Spinal cord (tissue), 10 donors: Measurements from ENCODE around the gene IPCEF1. TPM values are rescaled to one million over a fixed set of nuclear protein-coding genes. Genes with fewer than 3 reads are reported as not detected.

Experiments
- DNase-seq, 6 donors: peaks; one replicate each; pipeline versions ENCODE4 v3.0.0 to v3.0.0-alpha.2; 2013 to 2015; ENCODE audit warnings: low spot score in 6 of 6, low read depth in 4 of 6
- H3K27ac ChIP-seq: one replicate; pipeline ENCODE4 v1.5.1; 2013; ENCODE audit warnings: low read depth, low read length, control low read depth
- H3K27me3 ChIP-seq: one replicate; pipeline ENCODE4 v1.6.1; 2013; ENCODE audit warnings: low read length; ENCODE audit not compliant: control insufficient read depth, insufficient read depth
- H3K36me3 ChIP-seq: one replicate; pipeline ENCODE4 v1.6.1; 2013; ENCODE audit warnings: low read length; ENCODE audit not compliant: control insufficient read depth, insufficient read depth
- H3K4me1 ChIP-seq: one replicate; pipeline ENCODE4 v1.6.1; 2013; ENCODE audit warnings: low read length; ENCODE audit not compliant: control insufficient read depth, insufficient read depth
- H3K4me3 ChIP-seq: one replicate; pipeline ENCODE4 v1.5.1; 2013; ENCODE audit warnings: low read depth, low read length, control low read depth
- H3K9me3 ChIP-seq: one replicate; pipeline ENCODE4 v1.6.1; 2013; ENCODE audit warnings: low read length; ENCODE audit not compliant: control insufficient read depth, insufficient read depth
- WGBS: methylation state at CpG from one replicate; pipeline ENCODE4 v1.1.5; 2013; ENCODE audit warnings: missing lambda C conversion rate; ENCODE audit not compliant: insufficient coverage; 5-methylcytosine and 5-hydroxymethylcytosine counted together
- polyA plus RNA-seq, 2 donors: library from polyadenylated mRNA; unstranded; fragments of 120-200 nt; gene quantifications; one replicate each; pipeline ENCODE4 v1.2.1, GENCODE V29; 2013; ENCODE audit not compliant: insufficient read length in 2 of 2
- total RNA-seq, 2 donors: library from RNA; depleted of rRNA in 1 of 2; stranded (reverse); fragments of 120-200 nt in 1 of 2; fragments of >200 nt in 1 of 2; gene quantifications; one replicate each; pipeline versions ENCODE4 v1.2.3 to v1.2.4, GENCODE V29; 2013 to 2014
- donor health status: healthy.

The IPCEF1 gene
- total and polyA plus RNA-seq, 4 donors = 5.4 to 11.8 (median 8.2) TPM

- Histone ChIP-seq H3K27ac (no peak overlapping the region), H3K4me3 (no peak overlapping the region), H3K27me3 (no peaks in the 10 kb centered on the region), H3K9me3 (no peaks in the 10 kb centered on the region), H3K4me1 (peaks cover 10% of the 10 kb centered on the region), H3K36me3 (no peaks in the 10 kb centered on the region)
- DNase-seq = no peak
- WGBS = 60% methylated on average over 1 of the region's 4 CpGs
Measured at GRCh38 chr6:154359679-154360078, 3.1 kb upstream of the IPCEF1 start.

GRCh38 chr6:154359161-154359574 lies 2.6 kb upstream of the IPCEF1 start:
- H3K4me1 ChIP-seq = peaks cover 10% of the 10 kb centered on the region
- H3K9me3 ChIP-seq = no peaks in the 10 kb centered on the region
- 19% methylated on average over 5 of the region's 10 CpGs for WGBS
- no peaks in the 10 kb centered on the region for H3K36me3 ChIP-seq
- peak overlapping the region; percentile 76 for H3K27ac ChIP-seq
- DNase-seq = peak in 3 of 6 donors; percentile 19 to 94 (median 85)
- no peaks in the 10 kb centered on the region for H3K27me3 ChIP-seq
- H3K4me3 ChIP-seq = no peak overlapping the region

- Histone ChIP-seq H3K9me3 (no peaks in the 10 kb centered on the region), H3K27me3 (no peaks in the 10 kb centered on the region), H3K4me3 (no peak overlapping the region), H3K4me1 (peaks cover 10% of the 10 kb centered on the region), H3K36me3 (no peaks in the 10 kb centered on the region), H3K27ac (no peak overlapping the region)
- 86% methylated on average over 3 of the region's 5 CpGs for WGBS
- no peak for DNase-seq
Measured at GRCh38 chr6:154358019-154358545, 1.5 kb upstream of the IPCEF1 start.

- H3K4me3 ChIP-seq = no peak overlapping the region
Measured at GRCh38 chr6:154356113-154356512, 490 bp downstream of the IPCEF1 start.

GRCh38 chr6:154354265-154354777 lies 2.3 kb downstream of the IPCEF1 start:
- no peak overlapping the region for H3K27ac ChIP-seq
- 92% methylated on average over 8 of the region's 8 CpGs for WGBS
- no peak overlapping the region for H3K4me3 ChIP-seq

More at GRCh38 chr6:154356113-154356512, 490 bp downstream of the IPCEF1 start:
- H3K4me1 ChIP-seq = peaks cover 10% of the 10 kb centered on the region
- H3K27ac ChIP-seq = no peak overlapping the region
- DNase-seq = no peak
- H3K9me3 ChIP-seq = no peaks in the 10 kb centered on the region
- WGBS = 68% methylated on average over 2 of the region's 2 CpGs
- no peaks in the 10 kb centered on the region for H3K27me3 ChIP-seq
- no peaks in the 10 kb centered on the region for H3K36me3 ChIP-seq

GRCh38 chr6:154353626-154354025 lies 3.0 kb downstream of the IPCEF1 start:
- Histone ChIP-seq H3K4me3 (no peak overlapping the region), H3K27me3 (no peaks in the 10 kb centered on the region), H3K9me3 (no peaks in the 10 kb centered on the region), H3K27ac (no peak overlapping the region), H3K36me3 (no peaks in the 10 kb centered on the region), H3K4me1 (no peaks in the 10 kb centered on the region)
- DNase-seq = no peak
- no CpG with 5 or more reads among the region's 1 CpG for WGBS

More at GRCh38 chr6:154354265-154354777, 2.3 kb downstream of the IPCEF1 start:
- H3K4me1 ChIP-seq = peaks cover 6% of the 10 kb centered on the region
- H3K27me3 ChIP-seq = no peaks in the 10 kb centered on the region
- no peaks in the 10 kb centered on the region for H3K9me3 ChIP-seq
- DNase-seq = no peak
- H3K36me3 ChIP-seq = no peaks in the 10 kb centered on the region

- DNase-seq = no peak
- no peaks in the 10 kb centered on the region for H3K4me1 ChIP-seq
- no peaks in the 10 kb centered on the region for H3K27me3 ChIP-seq
- H3K4me3 ChIP-seq = no peak overlapping the region
- no peaks in the 10 kb centered on the region for H3K36me3 ChIP-seq
- WGBS = 93% methylated on average over 8 of the region's 15 CpGs
- H3K9me3 ChIP-seq = no peaks in the 10 kb centered on the region
- H3K27ac ChIP-seq = no peak overlapping the region
Measured at GRCh38 chr6:154352898-154353585, 3.6 kb downstream of the IPCEF1 start.

GRCh38 chr6:154350293-154350692 lies 6.3 kb downstream of the IPCEF1 start:
- no peak for DNase-seq

GRCh38 chr6:154347981-154348380 lies 8.6 kb downstream of the IPCEF1 start:
- 100% methylated on average over 3 of the region's 6 CpGs for WGBS
- H3K9me3 ChIP-seq = no peaks in the 10 kb centered on the region
- no peak overlapping the region for H3K27ac ChIP-seq
- H3K4me1 ChIP-seq = peaks cover 4% of the 10 kb centered on the region
- no peaks in the 10 kb centered on the region for H3K27me3 ChIP-seq
- DNase-seq = no peak
- no peaks in the 10 kb centered on the region for H3K36me3 ChIP-seq
- H3K4me3 ChIP-seq = no peak overlapping the region

More at GRCh38 chr6:154350293-154350692, 6.3 kb downstream of the IPCEF1 start:
- no peaks in the 10 kb centered on the region for H3K4me1 ChIP-seq
- peak overlapping the region; percentile 70 for H3K27ac ChIP-seq
- H3K36me3 ChIP-seq = no peaks in the 10 kb centered on the region
- H3K9me3 ChIP-seq = no peaks in the 10 kb centered on the region
- no peaks in the 10 kb centered on the region for H3K27me3 ChIP-seq
- WGBS = no CpG with 5 or more reads among the region's 3 CpGs
- H3K4me3 ChIP-seq = no peak overlapping the region

- DNase-seq = no peak
- peaks cover 4% of the 10 kb centered on the region for H3K4me1 ChIP-seq
- no peak overlapping the region for H3K27ac ChIP-seq
- no peak overlapping the region for H3K4me3 ChIP-seq
- no peaks in the 10 kb centered on the region for H3K9me3 ChIP-seq
- WGBS = 80% methylated on average over 1 of the region's 4 CpGs
- no peaks in the 10 kb centered on the region for H3K36me3 ChIP-seq
- no peaks in the 10 kb centered on the region for H3K27me3 ChIP-seq
Measured at GRCh38 chr6:154345811-154346210, 10.8 kb downstream of the IPCEF1 start.
